ENCODE data around the gene BACH1. TPM values are rescaled to one million over a fixed set of nuclear protein-coding genes. Genes with fewer than 3 reads are reported as not detected.

BACH1 gene
- total RNA-seq, 1 experiment from 2014 or later: 20.0 TPM

DNA sequence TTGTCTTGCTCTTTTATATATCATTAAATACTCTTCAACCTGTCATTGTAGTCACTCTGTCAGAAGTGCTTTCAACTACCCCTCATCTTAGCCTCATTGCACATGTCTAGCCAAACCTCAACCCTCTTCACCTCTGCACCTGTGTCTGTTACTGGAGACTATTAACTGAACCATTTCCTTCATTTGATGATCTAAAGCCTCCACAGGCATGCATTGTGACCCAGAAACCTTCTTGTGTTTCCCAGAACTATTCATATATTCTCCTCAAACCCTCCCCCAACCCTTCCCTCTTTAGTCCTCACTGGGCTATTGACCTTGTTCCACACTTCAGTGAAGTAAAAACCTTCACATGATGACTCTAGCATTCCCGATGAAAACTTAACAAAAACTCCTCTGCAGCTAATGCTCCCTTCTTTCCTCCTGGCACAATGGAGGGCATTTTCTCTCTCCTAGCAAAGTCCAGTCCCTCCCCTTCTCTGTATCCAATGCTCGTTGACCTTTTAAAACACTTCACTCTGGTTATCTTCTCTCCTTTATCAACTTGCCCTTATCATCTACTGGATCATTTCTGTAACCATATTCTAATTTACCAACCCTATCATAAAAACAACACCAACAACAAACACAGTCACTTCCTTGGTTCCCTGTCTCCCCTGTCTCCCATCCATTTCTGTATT lies 86.1 kb downstream of the BACH1 start:
- POLR2A ChIA-PET: no interaction called here
- in situ Hi-C loops (cut with HindIII; ENCODE audit: low pct_unique_long_range_greater_than_20kb, low sequenced_read_pairs): no loop called here
- H3K36me3 ChIP-seq (ENCODE audit: control insufficient read depth, insufficient read depth, low read length): no peaks in the 10 kb centered on the region
- CTCF ChIA-PET: no interaction called here
- no peak overlapping the region for H3K27ac ChIP-seq (ENCODE audit: low read length)
- no peak for TF ChIP-seq POLR2AphosphoS5 (IDR thresholded peaks at IDR 0.05; ENCODE audit: low read depth, low read length)
- no peak for TF ChIP-seq TCF7L2 (IDR thresholded peaks at IDR 0.05; ENCODE audit: low read depth, low read length)
- TF ChIP-seq SIN3A (IDR thresholded peaks at IDR 0.05; ENCODE audit: borderline replicate concordance, insufficient read depth, low read depth, low read length): no peak
- no peak for TF ChIP-seq REST (IDR thresholded peaks at IDR 0.05; ENCODE audit: insufficient read depth in 1 of 2, low read depth in 2 of 2, low read length in 1 of 2)
- TF ChIP-seq, protein P1, sequence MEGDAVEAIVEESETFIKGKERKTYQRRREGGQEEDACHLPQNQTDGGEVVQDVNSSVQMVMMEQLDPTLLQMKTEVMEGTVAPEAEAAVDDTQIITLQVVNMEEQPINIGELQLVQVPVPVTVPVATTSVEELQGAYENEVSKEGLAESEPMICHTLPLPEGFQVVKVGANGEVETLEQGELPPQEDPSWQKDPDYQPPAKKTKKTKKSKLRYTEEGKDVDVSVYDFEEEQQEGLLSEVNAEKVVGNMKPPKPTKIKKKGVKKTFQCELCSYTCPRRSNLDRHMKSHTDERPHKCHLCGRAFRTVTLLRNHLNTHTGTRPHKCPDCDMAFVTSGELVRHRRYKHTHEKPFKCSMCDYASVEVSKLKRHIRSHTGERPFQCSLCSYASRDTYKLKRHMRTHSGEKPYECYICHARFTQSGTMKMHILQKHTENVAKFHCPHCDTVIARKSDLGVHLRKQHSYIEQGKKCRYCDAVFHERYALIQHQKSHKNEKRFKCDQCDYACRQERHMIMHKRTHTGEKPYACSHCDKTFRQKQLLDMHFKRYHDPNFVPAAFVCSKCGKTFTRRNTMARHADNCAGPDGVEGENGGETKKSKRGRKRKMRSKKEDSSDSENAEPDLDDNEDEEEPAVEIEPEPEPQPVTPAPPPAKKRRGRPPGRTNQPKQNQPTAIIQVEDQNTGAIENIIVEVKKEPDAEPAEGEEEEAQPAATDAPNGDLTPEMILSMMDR (IDR thresholded peaks at IDR 0.05): no peak
- ATAC-seq (no peak), DNase-seq (ENCODE audit: low read depth, low spot score) (no peak)
- peaks cover 4% of the 10 kb centered on the region; the same call in 1 of the 2 replicates for H3K4me1 ChIP-seq (ENCODE audit: control insufficient read depth, insufficient read depth, low read length)
- no peaks in the 10 kb centered on the region for H3K27me3 ChIP-seq (ENCODE audit: control insufficient read depth, insufficient read depth, low read length)
- H3K4me3 ChIP-seq (ENCODE audit: low read depth in 2 of 2, low read length in 2 of 2): no peak overlapping the region
- H3K9me3 ChIP-seq (ENCODE audit: control insufficient read depth, insufficient read depth, low read depth, low read length): no peaks in the 10 kb centered on the region
- intact Hi-C loops (cut with micrococcal nuclease; ENCODE audit: unreplicated experiment): no loop called here
- no TSS peak for BruUV-seq (replicated peaks)

GRCh38 chr21:29385934-29386520 lies 87.3 kb downstream of the BACH1 start:
- peaks cover 4% of the 10 kb centered on the region; the same call in 1 of the 2 replicates for H3K4me1 ChIP-seq (ENCODE audit: control insufficient read depth, insufficient read depth, low read length)
- TF ChIP-seq POLR2AphosphoS5 (IDR thresholded peaks at IDR 0.05; ENCODE audit: low read depth, low read length): no peak
- TF ChIP-seq, protein P1 (IDR thresholded peaks at IDR 0.05): no peak
- no peak for TF ChIP-seq SIN3A (IDR thresholded peaks at IDR 0.05; ENCODE audit: borderline replicate concordance, insufficient read depth, low read depth, low read length)
- no peak for TF ChIP-seq TCF7L2 (IDR thresholded peaks at IDR 0.05; ENCODE audit: low read depth, low read length)
- no peak for TF ChIP-seq REST (IDR thresholded peaks at IDR 0.05; ENCODE audit: insufficient read depth in 1 of 2, low read depth in 2 of 2, low read length in 1 of 2)
- ATAC-seq (no peak), DNase-seq (ENCODE audit: low read depth, low spot score) (no peak)
- intact Hi-C loops (cut with micrococcal nuclease; ENCODE audit: unreplicated experiment) (no loop called here), in situ Hi-C loops (cut with HindIII; ENCODE audit: low pct_unique_long_range_greater_than_20kb, low sequenced_read_pairs) (no loop called here)
- H3K27me3 ChIP-seq (ENCODE audit: control insufficient read depth, insufficient read depth, low read length): no peaks in the 10 kb centered on the region
- no TSS peak for BruUV-seq (replicated peaks)
- no peaks in the 10 kb centered on the region for H3K36me3 ChIP-seq (ENCODE audit: control insufficient read depth, insufficient read depth, low read length)
- H3K27ac ChIP-seq (ENCODE audit: low read length): no peak overlapping the region
- POLR2A ChIA-PET: no interaction called here
- CTCF ChIA-PET: no interaction called here
- no peak overlapping the region for H3K4me3 ChIP-seq (ENCODE audit: low read depth in 2 of 2, low read length in 2 of 2)
- no peaks in the 10 kb centered on the region for H3K9me3 ChIP-seq (ENCODE audit: control insufficient read depth, insufficient read depth, low read depth, low read length)
